ENCODE data around the gene SEPTIN8. TPM values are rescaled to one million over a fixed set of nuclear protein-coding genes. Genes with fewer than 3 reads are reported as not detected.

SEPTIN8 gene
- total and polyA plus RNA-seq, 2 of the 8 experiments (the other 6 are each of a cell fraction or from before 2014, with no cell fraction given): 21.2 to 33.0 TPM

GRCh38 chr5:132773114-132773513, 3.9 kb downstream of the SEPTIN8 start:
- Histone ChIP-seq H2AFZ (ENCODE audit: low read length) (no peak overlapping the region), H3K79me1 (ENCODE audit: low read depth, low read length) (peaks cover 4% of the 10 kb centered on the region), H3K79me2 (ENCODE audit: control insufficient read depth in 1 of 2, insufficient read depth in 2 of 2, low read length in 2 of 2) (peaks cover 0 to 7% of the 10 kb centered on the region in 2 experiments; a peak in 1 of 4 replicates), H3K23ac (ENCODE audit: insufficient read length) (no peak overlapping the region), H3K18ac (ENCODE audit: extremely low read depth, low read length) (no peak overlapping the region), H4K20me1 (replicated peaks in 1 of 2; ENCODE audit: control insufficient read depth in 1 of 2, insufficient read depth in 2 of 2, low read length in 2 of 2) (peaks cover 3 to 13% of the 10 kb centered on the region in 2 experiments), H3K14ac (ENCODE audit: insufficient read length) (no peak overlapping the region), H3K27ac (ENCODE audit: low read depth, low read length) (no peak overlapping the region), H2BK12ac (ENCODE audit: low read depth, low read length) (no peak overlapping the region), H3K56ac (replicated peaks; ENCODE audit: insufficient read length, low read depth, low read length) (no peak overlapping the region), H4K8ac (ENCODE audit: extremely low read depth, insufficient read depth, low read length) (no peak overlapping the region), H2BK120ac (replicated peaks; ENCODE audit: low read depth, low read length) (no peak overlapping the region), H2AK5ac (ENCODE audit: low read depth, low read length) (no peak overlapping the region), H3K9me3 (ENCODE audit: insufficient read depth in 2 of 2, low read depth in 1 of 2, low read length in 1 of 2) (no peaks in the 10 kb centered on the region), H3K9ac (replicated peaks in 1 of 4; ENCODE audit: extremely low read depth in 1 of 4, low read depth in 3 of 4, low read length in 3 of 4) (no peak overlapping the region), H3K4ac (replicated peaks; ENCODE audit: insufficient read length, low read depth, low read length) (no peak overlapping the region), H3K23me2 (ENCODE audit: low read depth, low read length) (peaks cover 10% of the 10 kb centered on the region), H2BK5ac (ENCODE audit: low read depth, low read length) (no peak overlapping the region), H4K91ac (replicated peaks; ENCODE audit: insufficient read length, low read length) (no peak overlapping the region), H2BK15ac (ENCODE audit: low read length) (no peak overlapping the region), H2BK20ac (ENCODE audit: low read length) (no peak overlapping the region), H4K5ac (ENCODE audit: insufficient read length, low read depth, low read length) (no peak overlapping the region), H3K36me3 (ENCODE audit: control insufficient read depth in 2 of 4, insufficient read depth in 4 of 4, low read length in 3 of 4) (no peaks in the 10 kb centered on the region), H3K27me3 (replicated peaks in 1 of 4; ENCODE audit: control insufficient read depth in 3 of 4, extremely low read depth in 1 of 4, insufficient read depth in 3 of 4, low read length in 3 of 4) (peaks cover 2 to 34% (median 26%) of the 10 kb centered on the region in 4 experiments), H3K4me3 (ENCODE audit: extremely low read depth in 1 of 4, insufficient read depth in 2 of 4, low read depth in 3 of 4, low read length in 4 of 4) (no peak overlapping the region), H3K4me2 (ENCODE audit: insufficient read depth in 1 of 2, low read depth in 2 of 2, low read length in 2 of 2) (no peak overlapping the region), H3K4me1 (replicated peaks in 1 of 4; ENCODE audit: control insufficient read depth in 3 of 4, insufficient read depth in 4 of 4, low read length in 3 of 4) (peaks cover 0 to 24% (median 6%) of the 10 kb centered on the region in 4 experiments; a peak in 5 of 7 replicates)
- TF ChIP-seq KDM5A (IDR thresholded peaks at IDR 0.05; ENCODE audit: low read length) (no peak), SUZ12 (IDR thresholded peaks at IDR 0.05; ENCODE audit: low read length) (no peak), CBX5 (IDR thresholded peaks at IDR 0.05; ENCODE audit: low read depth, low read length) (no peak), SIX5 (IDR thresholded peaks at IDR 0.05; ENCODE audit: low read depth, low read length) (no peak), JUND (IDR thresholded peaks at IDR 0.05; ENCODE audit: low read length) (no peak), HDAC6 (IDR thresholded peaks at IDR 0.05; ENCODE audit: low read depth, low read length) (no peak), NRF1 (IDR thresholded peaks at IDR 0.05; ENCODE audit: low read depth, low read length) (no peak)
- DNase-seq (ENCODE audit: low read depth in 1 of 2, low spot score in 2 of 2) (no peak), FAIRE-seq (no peak)
- POLR2A ChIA-PET (ENCODE audit: partially characterized antibody): no interaction called here
- WGBS, 2 experiments (ENCODE audit: extremely low coverage in 1 of 2, insufficient coverage in 1 of 2, insufficient read length in 1 of 2, insufficient replicate concordance in 2 of 2, low coverage in 1 of 2, low lambda C conversion rate in 2 of 2, missing lambda C conversion rate in 1 of 2): 88% methylated on average over 5 of the region's 5 CpGs; no CpG with 5 or more reads in 1 of the 2 experiments
- CTCF ChIA-PET (ENCODE audit: partially characterized antibody): interaction anchor here (0.6 to 6.6 kb wide), 7 partner anchors 8 to 260 kb away, joined by 3 to 58 read pairs (median 3); partner anchors contain the start of gene CCNI2

All from H1 (cell line).